Measurements from ENCODE around the gene PHETA1.
"Not testable (repeated sequence)": the region's sequence is repeated elsewhere in the genome, so short reads cannot be mapped to it uniquely, and the experiment has no call there.

Gene PHETA1

DNA sequence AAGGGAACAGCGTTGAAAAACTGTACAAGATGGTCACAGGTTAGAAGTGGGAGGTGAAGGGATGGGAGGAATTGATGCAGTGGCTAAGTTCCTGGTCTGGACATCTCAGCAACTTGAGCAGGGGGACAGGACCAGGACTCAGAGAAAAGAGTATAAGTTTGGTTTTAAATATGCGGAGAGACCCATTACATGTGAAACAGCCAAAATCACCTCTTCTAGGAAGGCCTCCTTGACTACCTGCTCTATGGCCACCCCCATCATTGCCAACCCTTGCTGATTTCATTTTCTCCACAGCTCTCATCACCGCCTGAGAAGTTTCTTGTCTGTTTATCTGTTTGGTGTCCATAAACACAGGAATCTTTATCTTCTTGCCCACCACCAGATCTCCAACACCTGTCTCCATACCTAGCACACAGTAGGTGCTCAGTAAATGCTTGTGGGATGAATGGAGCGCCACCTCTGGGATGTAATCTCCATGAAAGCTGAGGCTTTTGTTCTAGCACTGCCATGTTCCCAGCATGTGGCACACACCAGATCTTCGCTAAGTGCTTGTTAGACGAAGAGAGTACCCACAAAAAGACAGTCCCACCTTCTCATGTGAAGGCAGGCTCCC, 11.2 kb upstream of the PHETA1 start:
- TF ChIP-seq ZFX (IDR thresholded peaks at IDR 0.05; ENCODE audit: borderline replicate concordance) = no peak
- TF ChIP-seq, protein P1, sequence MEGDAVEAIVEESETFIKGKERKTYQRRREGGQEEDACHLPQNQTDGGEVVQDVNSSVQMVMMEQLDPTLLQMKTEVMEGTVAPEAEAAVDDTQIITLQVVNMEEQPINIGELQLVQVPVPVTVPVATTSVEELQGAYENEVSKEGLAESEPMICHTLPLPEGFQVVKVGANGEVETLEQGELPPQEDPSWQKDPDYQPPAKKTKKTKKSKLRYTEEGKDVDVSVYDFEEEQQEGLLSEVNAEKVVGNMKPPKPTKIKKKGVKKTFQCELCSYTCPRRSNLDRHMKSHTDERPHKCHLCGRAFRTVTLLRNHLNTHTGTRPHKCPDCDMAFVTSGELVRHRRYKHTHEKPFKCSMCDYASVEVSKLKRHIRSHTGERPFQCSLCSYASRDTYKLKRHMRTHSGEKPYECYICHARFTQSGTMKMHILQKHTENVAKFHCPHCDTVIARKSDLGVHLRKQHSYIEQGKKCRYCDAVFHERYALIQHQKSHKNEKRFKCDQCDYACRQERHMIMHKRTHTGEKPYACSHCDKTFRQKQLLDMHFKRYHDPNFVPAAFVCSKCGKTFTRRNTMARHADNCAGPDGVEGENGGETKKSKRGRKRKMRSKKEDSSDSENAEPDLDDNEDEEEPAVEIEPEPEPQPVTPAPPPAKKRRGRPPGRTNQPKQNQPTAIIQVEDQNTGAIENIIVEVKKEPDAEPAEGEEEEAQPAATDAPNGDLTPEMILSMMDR (IDR thresholded peaks at IDR 0.05) = no peak
- no peak overlapping the region for H3K27ac ChIP-seq

DNA sequence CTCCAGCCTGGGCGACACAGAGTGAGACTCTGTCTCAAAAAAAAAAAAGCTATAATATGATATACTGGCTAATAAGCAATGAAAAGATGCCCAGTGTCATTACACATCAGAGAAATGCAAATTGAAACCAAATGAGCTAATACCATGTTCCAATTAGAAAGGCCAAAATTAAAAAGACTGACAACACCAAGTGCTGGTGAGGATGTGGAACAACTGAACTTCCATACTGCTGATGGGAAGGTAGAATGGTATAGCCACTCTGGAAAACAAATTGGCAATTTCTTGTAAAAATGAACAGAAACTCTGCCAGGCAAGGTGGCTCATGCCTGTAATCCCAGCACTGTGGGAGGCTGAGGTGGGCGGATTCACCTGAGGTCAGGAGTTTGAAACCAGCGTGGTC, 8.5 kb upstream of the PHETA1 start:
- H3K27ac ChIP-seq = no peak overlapping the region
- no peak for TF ChIP-seq ZFX (IDR thresholded peaks at IDR 0.05; ENCODE audit: borderline replicate concordance)

DNA sequence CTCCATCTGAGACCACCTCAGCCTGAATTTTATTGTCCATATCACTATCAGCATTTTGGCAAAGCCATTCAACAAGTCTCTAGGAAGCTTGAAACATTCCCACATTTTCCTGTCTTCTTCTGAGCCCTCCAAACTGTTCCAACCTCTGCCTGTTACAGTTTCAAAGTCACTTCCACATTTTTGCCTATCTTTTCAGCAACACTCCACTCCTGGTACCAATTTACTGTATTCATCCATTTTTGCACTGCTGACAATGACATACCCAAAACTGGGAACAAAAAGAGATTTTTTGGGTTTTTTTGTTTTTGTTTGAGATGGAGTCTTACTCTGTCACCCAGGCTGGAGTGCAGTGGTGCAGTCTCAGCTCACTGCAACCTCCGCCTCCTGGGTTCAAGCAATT, 4.3 kb upstream of the PHETA1 start:
- not testable (repeated sequence) for H3K27ac ChIP-seq

DNA sequence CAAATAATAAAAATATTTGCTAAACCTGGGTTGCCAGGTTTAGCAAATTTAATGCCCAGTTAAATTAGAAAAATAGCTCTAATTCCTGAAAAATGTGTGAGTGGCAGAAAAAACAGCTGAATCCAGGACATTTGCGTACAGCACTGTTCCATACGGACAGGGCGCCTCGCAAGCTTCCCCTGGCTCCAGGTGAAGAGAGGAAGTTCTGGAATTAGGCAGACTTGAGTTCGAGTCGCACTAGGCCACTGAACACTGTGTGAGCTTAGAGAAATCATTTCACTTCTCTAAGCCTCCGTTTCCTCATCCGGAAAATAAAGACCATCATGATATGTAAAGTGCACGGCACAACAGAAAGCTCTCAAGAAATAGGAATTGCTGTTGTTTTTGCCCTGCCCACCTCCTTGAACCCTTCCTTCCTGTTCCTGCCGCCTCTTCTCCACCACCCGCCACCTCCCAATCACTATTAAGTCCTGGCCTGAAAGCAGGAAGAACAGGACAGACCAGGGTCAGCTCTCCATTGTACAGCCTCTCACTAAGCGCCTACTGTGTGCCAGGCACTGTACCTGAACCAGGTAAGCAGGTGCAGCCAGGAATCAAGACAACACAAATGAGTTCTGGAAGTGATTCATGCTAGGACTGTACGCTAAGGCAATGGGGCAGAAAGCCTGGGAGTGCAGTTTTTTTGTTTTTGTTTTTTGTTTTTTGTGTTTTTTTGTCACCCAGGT, 763 bp upstream of the PHETA1 start:
- TF ChIP-seq, protein P1 (IDR thresholded peaks at IDR 0.05) = no peak
- no peak for TF ChIP-seq ZFX (IDR thresholded peaks at IDR 0.05; ENCODE audit: borderline replicate concordance)
- H3K27ac ChIP-seq = no peak overlapping the region

DNA sequence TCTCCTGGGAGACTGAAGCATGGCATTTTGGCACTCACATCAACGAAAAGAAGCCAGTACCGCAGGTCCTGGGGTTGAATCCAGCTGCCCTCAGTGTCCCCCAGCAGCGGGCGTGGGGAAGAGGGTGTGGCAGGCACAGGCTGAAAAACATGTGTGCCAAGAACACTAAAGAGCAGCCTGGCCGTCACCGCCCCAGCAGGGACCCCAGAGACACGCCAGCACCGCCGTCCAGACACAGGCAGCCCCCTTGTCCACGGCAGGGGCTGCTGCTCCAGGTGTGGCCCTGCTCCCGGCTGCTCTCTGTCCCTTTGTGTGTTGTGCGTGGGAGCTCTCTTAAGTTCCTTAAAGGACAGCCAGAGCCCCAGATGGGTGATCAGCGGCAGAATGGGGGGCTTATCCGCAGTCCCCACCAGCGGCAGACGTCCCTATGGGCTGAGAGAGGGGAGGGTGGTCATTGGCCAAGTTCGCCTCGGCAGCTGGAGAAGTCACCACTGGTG, 556 bp downstream of the PHETA1 start:
- TF ChIP-seq, protein P1 (IDR thresholded peaks at IDR 0.05) = no peak
- TF ChIP-seq ZFX (IDR thresholded peaks at IDR 0.05; ENCODE audit: borderline replicate concordance) = no peak
- peak overlapping the region; percentile 52 for H3K27ac ChIP-seq

DNA sequence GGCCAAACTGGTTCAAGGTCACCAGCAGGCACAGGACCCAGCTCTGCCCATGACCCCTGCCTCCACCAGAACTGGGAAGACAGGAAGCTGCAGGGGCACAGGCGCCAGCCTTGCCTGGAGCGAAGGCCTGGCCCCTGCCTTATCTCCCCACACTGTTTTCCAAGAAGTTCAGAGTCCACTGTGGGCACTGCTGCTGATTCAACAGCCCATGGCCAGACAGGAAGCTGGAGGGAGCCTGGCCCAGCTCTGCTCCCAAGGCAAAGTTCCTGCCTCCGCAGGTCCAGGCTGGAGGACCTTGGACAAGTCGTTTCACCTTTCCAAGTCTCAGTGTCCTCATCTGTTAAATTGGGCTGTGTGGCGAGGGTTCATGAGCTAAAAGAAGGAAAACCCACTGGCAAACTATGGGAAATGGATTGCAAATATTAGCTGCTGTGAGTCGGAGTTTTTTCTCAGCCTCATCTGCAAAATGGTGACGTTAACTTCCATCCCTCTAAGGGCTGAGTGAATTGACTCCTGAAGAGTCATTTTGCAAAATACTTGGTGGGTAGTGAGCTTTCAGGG, 1.2 kb downstream of the PHETA1 start:
- TF ChIP-seq ZFX (IDR thresholded peaks at IDR 0.05; ENCODE audit: borderline replicate concordance) = no peak
- TF ChIP-seq, protein P1 (IDR thresholded peaks at IDR 0.05) = no peak
- H3K27ac ChIP-seq = peak overlapping the region; percentile 52; the same call in 1 of the 2 replicates

DNA sequence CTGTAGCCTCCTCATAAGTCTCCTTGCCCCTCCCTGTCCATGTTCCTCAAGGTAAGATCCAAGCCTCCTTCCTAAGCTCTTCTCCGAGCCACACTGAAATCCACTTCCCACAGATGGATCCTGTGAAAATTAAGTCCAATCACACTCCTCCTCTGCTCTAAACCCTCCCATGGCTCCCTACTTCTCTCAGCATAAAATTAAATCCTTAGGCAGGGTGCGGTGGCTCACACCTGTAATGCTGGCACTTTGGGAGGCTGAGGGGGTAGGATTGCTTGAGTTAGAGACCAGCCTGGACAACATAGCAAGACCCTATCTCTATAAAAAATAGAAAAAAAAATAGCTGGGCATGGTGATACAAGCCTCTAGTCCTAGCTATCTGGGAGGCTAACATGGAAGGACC, 2.3 kb downstream of the PHETA1 start:
- H3K27ac ChIP-seq = no peak overlapping the region
- TF ChIP-seq, protein P1 (IDR thresholded peaks at IDR 0.05) = no peak
- TF ChIP-seq ZFX (IDR thresholded peaks at IDR 0.05; ENCODE audit: borderline replicate concordance) = no peak

DNA sequence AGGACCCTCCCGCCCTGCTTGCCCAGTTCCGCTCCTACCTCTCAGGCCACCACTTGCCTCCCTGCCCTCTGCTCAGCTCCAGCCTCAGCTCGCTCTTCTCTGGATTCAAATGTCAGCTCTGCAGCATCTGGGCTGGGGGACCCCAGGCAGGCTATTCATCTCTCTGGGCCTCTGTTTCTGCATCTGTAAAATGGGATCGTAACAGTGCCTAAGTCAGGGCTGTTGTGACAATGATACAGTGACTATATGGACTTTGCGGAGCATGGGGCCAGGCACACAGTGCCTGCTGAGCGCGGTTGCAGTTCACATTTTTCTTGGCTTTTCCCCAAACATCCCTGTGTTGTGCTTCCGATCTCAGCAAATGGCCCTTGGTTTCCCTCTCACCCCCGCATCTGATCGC, 2.8 kb downstream of the PHETA1 start:
- no peak overlapping the region for H3K27ac ChIP-seq
- no peak for TF ChIP-seq ZFX (IDR thresholded peaks at IDR 0.05; ENCODE audit: borderline replicate concordance)
- TF ChIP-seq, protein P1 (IDR thresholded peaks at IDR 0.05) = no peak
